OCI-LY3 (cell line): ENCODE measurements around the gene GSTT2B.
"Not testable (repeated sequence)": the region's sequence is repeated elsewhere in the genome, so short reads cannot be mapped to it uniquely, and the experiment has no call there.

Experiments used
- EZH2phosphoT487 ChIP-seq: fragments of 200-600 bp; shearing (Covaris generic); IDR thresholded peaks from 2 replicates; pipeline ENCODE4 v1.6.1; 2018; ENCODE audit warnings: antibody characterized with exemption, mixed run types, low read depth
- TF ChIP-seq, protein P1 (sequence below): fragments of 200-600, 300-600 bp; sonication (generic); IDR thresholded peaks from 2 replicates; pipeline ENCODE4 v1.5.1; 2014; ENCODE audit warnings: antibody characterized with exemption, low read length, low read depth

DNA sequence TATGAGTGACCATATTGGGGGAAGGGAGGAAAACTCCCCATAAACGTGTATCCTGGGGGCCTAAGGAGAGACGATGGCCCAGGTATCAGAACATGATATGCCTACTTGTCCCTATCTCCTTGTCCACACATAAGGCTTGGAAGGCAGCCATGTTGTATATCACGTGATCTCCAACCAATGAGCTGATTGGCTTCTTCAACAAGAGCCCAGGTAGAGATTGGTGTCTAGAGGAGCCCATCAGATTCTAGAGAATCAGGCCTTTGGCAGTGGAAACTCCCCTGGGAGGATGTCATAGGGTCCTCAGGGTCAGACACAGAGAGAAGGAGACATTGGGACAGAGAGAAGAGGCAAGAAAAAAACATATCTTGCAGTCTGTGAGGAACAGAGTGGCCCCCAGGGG, 13.6 kb downstream of the GSTT2B start:
- TF ChIP-seq, protein P1, sequence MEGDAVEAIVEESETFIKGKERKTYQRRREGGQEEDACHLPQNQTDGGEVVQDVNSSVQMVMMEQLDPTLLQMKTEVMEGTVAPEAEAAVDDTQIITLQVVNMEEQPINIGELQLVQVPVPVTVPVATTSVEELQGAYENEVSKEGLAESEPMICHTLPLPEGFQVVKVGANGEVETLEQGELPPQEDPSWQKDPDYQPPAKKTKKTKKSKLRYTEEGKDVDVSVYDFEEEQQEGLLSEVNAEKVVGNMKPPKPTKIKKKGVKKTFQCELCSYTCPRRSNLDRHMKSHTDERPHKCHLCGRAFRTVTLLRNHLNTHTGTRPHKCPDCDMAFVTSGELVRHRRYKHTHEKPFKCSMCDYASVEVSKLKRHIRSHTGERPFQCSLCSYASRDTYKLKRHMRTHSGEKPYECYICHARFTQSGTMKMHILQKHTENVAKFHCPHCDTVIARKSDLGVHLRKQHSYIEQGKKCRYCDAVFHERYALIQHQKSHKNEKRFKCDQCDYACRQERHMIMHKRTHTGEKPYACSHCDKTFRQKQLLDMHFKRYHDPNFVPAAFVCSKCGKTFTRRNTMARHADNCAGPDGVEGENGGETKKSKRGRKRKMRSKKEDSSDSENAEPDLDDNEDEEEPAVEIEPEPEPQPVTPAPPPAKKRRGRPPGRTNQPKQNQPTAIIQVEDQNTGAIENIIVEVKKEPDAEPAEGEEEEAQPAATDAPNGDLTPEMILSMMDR: not testable (repeated sequence)
- not testable (repeated sequence) for TF ChIP-seq EZH2phosphoT487
